Fibroblast of skin of back (primary cell): ENCODE results near the gene IPO4. TPM values are rescaled to one million over a fixed set of nuclear protein-coding genes. Genes with fewer than 3 reads are reported as not detected.
"Not testable (repeated sequence)": the region's sequence is repeated elsewhere in the genome, so short reads cannot be mapped to it uniquely, and the experiment has no call there.

Experiments
- DNase-seq: peaks from one replicate; pipeline ENCODE4 v3.0.0-alpha.2; 2013
- polyA plus RNA-seq, 2 experiments: library from polyadenylated mRNA; unstranded; fragments of 120-200 nt; gene quantifications; one replicate each; pipeline ENCODE4 v1.2.1, GENCODE V29; 2013; ENCODE audit not compliant: insufficient read length in 2 of 2

Gene IPO4, protein sequence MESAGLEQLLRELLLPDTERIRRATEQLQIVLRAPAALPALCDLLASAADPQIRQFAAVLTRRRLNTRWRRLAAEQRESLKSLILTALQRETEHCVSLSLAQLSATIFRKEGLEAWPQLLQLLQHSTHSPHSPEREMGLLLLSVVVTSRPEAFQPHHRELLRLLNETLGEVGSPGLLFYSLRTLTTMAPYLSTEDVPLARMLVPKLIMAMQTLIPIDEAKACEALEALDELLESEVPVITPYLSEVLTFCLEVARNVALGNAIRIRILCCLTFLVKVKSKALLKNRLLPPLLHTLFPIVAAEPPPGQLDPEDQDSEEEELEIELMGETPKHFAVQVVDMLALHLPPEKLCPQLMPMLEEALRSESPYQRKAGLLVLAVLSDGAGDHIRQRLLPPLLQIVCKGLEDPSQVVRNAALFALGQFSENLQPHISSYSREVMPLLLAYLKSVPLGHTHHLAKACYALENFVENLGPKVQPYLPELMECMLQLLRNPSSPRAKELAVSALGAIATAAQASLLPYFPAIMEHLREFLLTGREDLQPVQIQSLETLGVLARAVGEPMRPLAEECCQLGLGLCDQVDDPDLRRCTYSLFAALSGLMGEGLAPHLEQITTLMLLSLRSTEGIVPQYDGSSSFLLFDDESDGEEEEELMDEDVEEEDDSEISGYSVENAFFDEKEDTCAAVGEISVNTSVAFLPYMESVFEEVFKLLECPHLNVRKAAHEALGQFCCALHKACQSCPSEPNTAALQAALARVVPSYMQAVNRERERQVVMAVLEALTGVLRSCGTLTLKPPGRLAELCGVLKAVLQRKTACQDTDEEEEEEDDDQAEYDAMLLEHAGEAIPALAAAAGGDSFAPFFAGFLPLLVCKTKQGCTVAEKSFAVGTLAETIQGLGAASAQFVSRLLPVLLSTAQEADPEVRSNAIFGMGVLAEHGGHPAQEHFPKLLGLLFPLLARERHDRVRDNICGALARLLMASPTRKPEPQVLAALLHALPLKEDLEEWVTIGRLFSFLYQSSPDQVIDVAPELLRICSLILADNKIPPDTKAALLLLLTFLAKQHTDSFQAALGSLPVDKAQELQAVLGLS
- polyA plus RNA-seq (2013, experiment 1 of 2; ENCODE audit: insufficient read length) = 47.1 TPM
- polyA plus RNA-seq (2013, experiment 2 of 2; ENCODE audit: insufficient read length) = 28.2 TPM

DNA sequence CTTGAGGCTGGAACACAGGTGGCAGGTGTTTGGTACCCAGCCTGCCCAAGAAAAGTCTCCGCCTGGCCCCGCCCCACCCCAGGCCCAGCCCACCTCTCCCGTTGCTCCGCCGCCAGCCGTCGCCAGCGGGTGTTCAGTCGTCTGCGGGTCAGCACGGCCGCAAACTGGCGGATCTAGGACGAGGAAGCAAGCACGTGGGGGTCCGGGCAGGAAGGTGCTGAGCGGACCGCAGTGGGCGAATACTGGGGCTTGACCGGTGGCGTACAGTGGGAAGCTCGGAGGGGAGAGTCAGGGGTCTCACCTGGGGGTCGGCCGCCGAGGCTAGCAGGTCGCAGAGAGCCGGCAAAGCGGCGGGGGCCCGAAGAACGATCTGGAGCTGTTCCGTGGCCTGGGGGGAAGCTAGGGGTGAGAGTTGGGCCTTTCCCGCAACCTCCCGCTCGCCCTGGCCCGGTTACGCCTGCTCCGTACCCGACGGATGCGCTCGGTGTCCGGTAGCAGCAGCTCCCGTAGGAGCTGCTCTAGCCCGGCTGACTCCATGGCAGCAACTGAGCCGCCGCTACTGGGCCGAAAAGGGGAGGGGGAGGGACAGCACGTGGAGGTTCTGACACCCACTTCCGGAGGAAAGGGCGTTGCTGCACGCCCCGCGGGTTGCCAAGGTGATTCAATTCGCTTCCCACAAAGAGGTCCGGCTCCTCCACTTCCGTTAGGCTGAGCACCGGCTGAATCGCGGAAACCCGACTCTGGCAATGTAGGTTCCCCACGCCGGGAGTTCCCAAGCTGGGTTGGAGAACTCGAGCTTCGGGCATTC is at the start of gene IPO4:
IPO4 (minus strand) TSS at position 566 of the 808 bp plus-strand sequence; CDS start at position 537, 29 bp downstream.
- DNase-seq = peak; percentile 98

DNA sequence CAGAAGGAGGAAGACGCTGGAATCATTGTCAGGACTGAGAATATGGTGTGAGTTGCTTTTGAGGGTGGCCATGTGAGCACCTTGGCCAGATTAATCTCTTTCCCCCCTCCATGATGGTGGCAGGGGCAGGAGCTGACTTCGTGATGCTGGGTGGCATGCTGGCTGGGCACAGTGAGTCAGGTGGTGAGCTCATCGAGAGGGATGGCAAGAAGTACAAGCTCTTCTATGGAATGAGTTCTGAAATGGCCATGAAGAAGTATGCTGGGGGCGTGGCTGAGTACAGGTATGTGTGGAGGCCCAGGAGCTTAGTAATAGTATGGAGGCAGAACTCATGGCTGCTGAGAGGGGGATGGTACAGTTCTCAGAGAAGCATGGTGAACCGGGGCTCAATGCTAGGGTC is 49.5 kb upstream of the IPO4 start:
- no peak for DNase-seq

DNA sequence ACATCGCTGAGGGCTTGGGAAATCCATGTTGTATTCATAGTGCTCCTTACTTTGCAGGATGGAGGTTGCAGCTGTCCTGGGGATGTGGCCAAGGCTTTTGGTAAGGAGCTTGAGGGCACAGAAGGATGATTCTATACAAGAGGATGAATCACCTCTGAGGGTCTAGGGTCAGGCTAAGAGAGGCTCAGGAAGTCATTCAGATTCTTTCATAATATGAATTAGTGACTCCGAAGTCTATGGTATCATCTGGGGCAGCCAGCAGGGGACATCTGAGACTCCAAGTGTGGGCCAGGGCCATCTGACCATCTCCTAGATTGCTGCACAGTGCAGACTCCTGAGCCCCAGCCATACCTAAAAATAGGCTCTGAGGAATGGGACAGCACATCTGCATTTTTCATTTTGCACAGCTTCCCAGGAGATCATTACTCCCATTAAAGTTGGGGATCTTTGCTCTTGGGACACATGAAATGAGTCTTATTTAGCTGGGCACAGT is 48.9 kb upstream of the IPO4 start:
- no peak for DNase-seq

GRCh38 chr14:24236689-24237462 is 48.3 kb upstream of the IPO4 start:
- DNase-seq = no peak

DNA sequence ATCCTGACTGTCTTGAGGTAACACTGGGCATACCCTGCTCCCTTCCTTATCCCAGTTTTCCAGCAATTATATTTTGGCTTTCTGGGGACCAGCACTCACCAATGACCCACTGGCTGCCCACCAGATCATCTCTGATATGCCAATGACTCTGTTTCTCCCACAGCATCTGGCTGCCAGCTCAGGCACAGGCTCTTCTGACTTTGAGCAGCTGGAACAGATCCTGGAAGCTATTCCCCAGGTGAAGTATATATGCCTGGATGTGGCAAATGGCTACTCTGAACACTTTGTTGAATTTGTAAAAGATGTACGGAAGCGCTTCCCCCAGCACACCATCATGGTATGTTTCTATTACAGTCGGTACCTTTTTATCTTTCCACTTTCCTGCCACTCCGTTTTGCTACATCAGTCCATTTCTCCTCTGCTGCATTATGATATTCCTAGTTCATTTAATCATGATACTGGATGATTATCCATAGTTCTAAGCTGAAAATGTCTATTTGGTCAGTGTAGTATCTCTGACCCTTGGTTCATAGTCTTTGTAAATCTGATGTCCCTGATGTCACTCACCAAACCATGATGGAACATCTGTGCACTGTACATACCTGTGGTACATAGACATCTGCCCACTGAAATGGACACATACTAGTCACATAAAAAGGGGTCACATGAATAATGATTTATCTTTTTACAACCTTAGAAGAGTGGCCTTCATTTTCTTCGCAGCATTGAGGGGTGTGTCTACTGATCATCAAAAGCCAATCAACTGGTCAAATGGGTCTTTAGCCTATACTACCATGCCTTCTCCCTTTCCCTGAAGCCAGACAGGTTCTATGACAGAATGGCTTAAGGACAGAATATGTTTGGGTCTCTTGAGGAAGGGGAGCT is 47.4 kb upstream of the IPO4 start:
- no peak for DNase-seq

DNA sequence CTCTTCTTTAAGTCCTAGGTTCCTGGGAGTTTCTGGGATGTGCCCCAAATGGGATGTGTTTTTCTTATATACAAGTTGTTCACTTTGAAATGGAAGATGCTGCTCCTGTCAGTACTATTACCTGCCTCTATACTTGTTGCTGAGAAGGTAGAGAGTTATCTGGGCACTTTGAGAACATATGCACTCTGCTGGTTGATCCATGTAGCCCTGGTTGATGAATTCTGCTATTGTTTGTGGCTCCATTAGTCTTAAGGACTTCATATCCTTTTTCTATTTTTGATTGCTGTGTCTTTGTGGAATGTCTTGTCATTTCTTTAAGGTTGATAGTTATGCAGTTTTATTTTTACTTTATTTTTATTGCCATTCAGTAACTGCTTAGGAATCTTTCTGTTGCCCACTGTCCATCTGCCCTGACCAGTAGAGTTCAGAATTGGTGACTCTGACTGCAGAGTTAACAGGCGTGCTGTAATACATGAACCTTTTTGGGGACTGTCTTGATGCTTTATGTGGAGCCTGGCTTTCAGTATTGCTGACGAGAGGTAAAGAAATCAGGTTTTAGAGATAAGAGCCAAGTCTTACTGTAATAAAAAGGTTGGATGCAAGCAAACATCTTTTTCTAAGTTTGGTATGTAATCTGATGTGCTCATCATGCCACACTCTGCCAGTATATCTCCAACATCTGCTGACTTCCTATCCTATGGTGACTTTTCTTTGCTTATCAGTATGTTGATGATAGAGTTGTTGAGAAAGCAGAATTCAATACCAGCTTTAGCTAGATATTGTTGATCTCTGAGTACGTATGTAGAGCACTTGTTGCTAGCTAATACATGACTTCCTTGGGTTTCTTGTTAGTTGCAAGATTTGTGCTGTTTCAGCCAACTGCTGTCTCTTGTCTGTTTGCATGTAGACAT is 45.7 kb upstream of the IPO4 start:
- no peak for DNase-seq

GRCh38 chr14:24233538-24233866 is 44.9 kb upstream of the IPO4 start:
- no peak for DNase-seq

GRCh38 chr14:24232645-24233537 is 44.3 kb upstream of the IPO4 start, which contains the start of gene GMPR2:
GMPR2 (plus strand) TSS chr14:24232929; CDS start chr14:24233254, 325 bp downstream.
- DNase-seq = peak; percentile 12

DNA sequence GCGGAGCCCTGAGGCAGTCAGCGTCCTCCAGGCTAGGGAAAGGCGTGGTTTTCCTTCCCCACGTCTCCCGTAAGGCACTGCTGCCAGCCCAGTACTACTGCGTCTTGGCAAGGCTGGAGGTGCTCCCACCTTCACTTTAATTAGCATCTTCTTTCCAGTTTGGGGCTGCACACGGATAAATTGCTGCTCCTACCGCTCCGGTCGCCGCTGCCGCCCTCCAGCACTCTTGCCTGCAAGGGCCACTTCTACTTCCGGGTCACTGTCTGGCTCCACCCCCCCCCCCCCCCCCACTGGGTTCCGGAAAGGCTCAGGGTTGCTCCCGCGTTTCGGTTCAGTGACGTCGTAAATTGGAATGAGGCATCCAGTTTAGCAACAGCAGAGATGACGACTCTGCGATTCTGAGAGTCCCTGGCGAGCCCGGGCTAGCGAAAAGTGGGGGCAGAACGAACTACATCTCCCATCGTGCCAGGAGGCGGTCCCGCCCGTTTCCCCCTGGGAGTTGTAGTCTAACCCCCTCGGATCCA is 43.6 kb upstream of the IPO4 start, which contains the start of gene NEDD8:
NEDD8 (minus strand) TSS at position 247 of the 524 bp plus-strand sequence; CDS start at position 147, 100 bp downstream.
- peak; percentile 98 for DNase-seq

GRCh38 chr14:24231263-24232120 is 42.9 kb upstream of the IPO4 start:
- DNase-seq = no peak

GRCh38 chr14:24228902-24229301 is 40.3 kb upstream of the IPO4 start:
- no peak for DNase-seq

- no peak for DNase-seq
Measured at GRCh38 chr14:24226473-24226872, 37.9 kb upstream of the IPO4 start.

DNA sequence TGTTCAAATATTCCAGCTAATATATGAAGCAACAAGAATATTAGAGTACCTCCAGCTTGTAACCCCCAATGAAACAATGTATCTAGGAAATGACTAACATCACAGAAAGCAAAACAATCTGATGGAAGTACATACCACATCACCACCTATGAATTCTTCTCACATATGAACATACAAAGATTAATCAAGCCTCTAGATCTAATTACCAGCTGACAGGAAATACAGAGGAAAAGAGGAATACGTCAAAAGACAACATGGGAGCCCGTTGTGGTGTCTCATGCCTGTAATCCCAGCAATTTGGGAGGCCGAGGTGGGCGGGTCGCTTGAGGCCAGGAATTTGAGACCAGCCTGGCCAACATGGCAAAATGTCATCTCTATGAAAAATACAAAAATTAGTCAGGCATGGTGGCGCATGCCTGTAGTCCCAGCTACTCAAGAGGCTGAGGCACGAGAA is 36.0 kb upstream of the IPO4 start:
- DNase-seq = peak; percentile 83

- not testable (repeated sequence) for DNase-seq
Measured at GRCh38 chr14:24222987-24223386, 34.4 kb upstream of the IPO4 start.

DNA sequence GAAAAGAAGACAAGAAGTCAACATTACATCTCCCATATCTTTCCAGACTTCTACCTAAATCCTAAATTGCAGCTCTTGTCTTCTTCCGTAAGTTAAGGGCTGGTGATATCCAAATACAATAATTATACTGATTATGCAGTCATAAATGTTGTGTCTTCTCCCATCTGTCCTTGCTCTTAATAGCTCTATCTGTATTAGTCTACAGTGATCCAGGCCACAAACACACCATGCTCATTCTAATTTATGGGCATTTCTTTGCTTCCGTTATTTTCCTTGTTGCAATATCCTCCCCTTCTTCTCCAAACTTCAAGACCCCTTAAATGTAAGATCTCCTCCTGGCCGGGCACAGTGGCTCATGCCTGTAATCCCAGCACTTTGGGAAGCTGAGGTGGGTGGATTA is 30.9 kb upstream of the IPO4 start:
- DNase-seq = no peak

DNA sequence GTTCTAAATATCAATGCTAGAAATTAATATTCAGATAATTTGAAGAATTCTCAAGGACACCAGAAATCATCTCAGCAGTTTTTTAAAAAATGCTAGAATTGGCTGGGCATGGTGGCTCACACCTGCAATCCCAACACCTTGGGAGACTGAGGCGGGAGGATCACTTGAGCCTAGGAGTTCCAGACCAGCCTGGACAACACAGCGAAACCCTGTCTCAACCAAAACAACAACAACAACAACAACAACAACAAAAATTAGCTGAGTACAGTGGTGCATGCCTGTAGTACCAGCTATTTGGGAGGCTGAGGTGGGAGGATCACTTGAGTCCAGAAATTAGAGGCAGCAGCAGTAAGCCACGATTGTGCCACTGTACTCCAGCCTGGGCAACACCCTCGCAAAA is 30.5 kb upstream of the IPO4 start:
- DNase-seq = no peak
